HL-60 (cell line): ENCODE results near the gene EEF1AKMT3.

Experiments
- CTCF ChIP-seq: IDR thresholded peaks from one replicate; pipeline ENCODE4 v1.5.1; 2011; ENCODE audit warnings: low read length, control low read depth, inconsistent platforms; ENCODE audit not compliant: insufficient read depth
- GABPA ChIP-seq: IDR thresholded peaks from 2 replicates; pipeline ENCODE4 v1.6.1; 2012; ENCODE audit warnings: low read depth
- POLR2AphosphoS5 ChIP-seq: IDR thresholded peaks from 2 replicates; pipeline ENCODE4 v1.6.1; 2012; ENCODE audit warnings: low read depth

DNA sequence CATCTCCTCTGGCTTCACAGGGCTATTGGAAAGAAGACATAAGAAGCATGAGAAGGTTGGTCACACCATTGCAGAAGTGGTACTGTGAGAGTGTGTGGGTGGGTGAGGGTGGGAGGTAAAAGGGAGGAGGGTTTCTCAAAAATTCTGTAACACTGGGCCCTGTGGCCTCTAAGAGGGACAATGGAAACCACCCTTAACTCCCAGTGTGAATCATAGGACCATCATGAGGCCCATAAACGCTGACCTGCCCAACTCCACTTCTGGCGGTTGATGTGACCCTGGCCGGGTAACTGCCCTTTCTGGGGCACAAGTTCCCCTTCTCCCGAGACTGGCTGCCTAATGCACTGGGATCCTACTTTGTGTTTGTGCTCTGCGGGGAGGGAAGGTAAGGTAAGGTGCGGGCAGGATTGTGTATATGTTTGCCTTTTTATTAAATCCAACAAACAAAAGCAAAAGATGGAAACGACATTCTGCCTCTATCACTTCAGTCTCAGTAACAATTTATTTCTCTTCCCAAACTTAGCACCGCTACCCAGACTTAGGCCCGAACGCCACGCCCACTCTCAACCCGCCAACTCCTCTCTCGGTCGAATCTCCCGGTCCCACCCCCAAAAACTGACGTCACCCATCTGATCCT is 1.1 kb upstream of the EEF1AKMT3 start:
- TF ChIP-seq CTCF, result no peak
- TF ChIP-seq GABPA, result no peak
- TF ChIP-seq POLR2AphosphoS5, result no peak
